ENCODE results near the gene DIP2C.
"Not testable (repeated sequence)": the region's sequence is repeated elsewhere in the genome, so short reads cannot be mapped to it uniquely, and the experiment has no call there.

The DIP2C gene

GRCh38 chr10:657816-658350 is 31.6 kb downstream of the DIP2C start:
- H3K4me3 ChIP-seq (ENCODE audit: low read length); H3K9me3 ChIP-seq (ENCODE audit: low read length); H3K27me3 ChIP-seq (ENCODE audit: insufficient read depth, low read length); H3K36me3 ChIP-seq (ENCODE audit: insufficient read depth, low read length); H2AFZ ChIP-seq (ENCODE audit: low read depth, low read length): not testable (repeated sequence)
- H3K4me1 ChIP-seq (ENCODE audit: insufficient read depth, low read length): peaks cover 48% of the 10 kb centered on the region

GRCh38 chr10:656883-657282 is 32.6 kb downstream of the DIP2C start:
- no peak overlapping the region for H2AFZ ChIP-seq (ENCODE audit: low read depth, low read length)
- H3K4me3 ChIP-seq (ENCODE audit: low read length): no peak overlapping the region
- no peaks in the 10 kb centered on the region for H3K9me3 ChIP-seq (ENCODE audit: low read length)
- peaks cover 39% of the 10 kb centered on the region for H3K4me1 ChIP-seq (ENCODE audit: insufficient read depth, low read length)
- H3K27me3 ChIP-seq (ENCODE audit: insufficient read depth, low read length): no peaks in the 10 kb centered on the region
- no peaks in the 10 kb centered on the region for H3K36me3 ChIP-seq (ENCODE audit: insufficient read depth, low read length)

- H2AFZ ChIP-seq (ENCODE audit: low read depth, low read length): no peak overlapping the region
- no peak overlapping the region for H3K4me3 ChIP-seq (ENCODE audit: low read length)
- H3K27me3 ChIP-seq (ENCODE audit: insufficient read depth, low read length): no peaks in the 10 kb centered on the region
- peaks cover 22% of the 10 kb centered on the region for H3K4me1 ChIP-seq (ENCODE audit: insufficient read depth, low read length)
- no peaks in the 10 kb centered on the region for H3K36me3 ChIP-seq (ENCODE audit: insufficient read depth, low read length)
- no peaks in the 10 kb centered on the region for H3K9me3 ChIP-seq (ENCODE audit: low read length)
Observed at GRCh38 chr10:655184-655583, 34.3 kb downstream of the DIP2C start.

GRCh38 chr10:654647-654996 is 34.8 kb downstream of the DIP2C start:
- Histone ChIP-seq H3K36me3 (ENCODE audit: insufficient read depth, low read length) (no peaks in the 10 kb centered on the region), H3K9me3 (ENCODE audit: low read length) (no peaks in the 10 kb centered on the region), H3K4me3 (ENCODE audit: low read length) (no peak overlapping the region), H3K27me3 (ENCODE audit: insufficient read depth, low read length) (no peaks in the 10 kb centered on the region), H3K4me1 (ENCODE audit: insufficient read depth, low read length) (peaks cover 18% of the 10 kb centered on the region), H2AFZ (ENCODE audit: low read depth, low read length) (no peak overlapping the region)

- peaks cover 13% of the 10 kb centered on the region for H3K4me1 ChIP-seq (ENCODE audit: insufficient read depth, low read length)
- H3K9me3 ChIP-seq (ENCODE audit: low read length): no peaks in the 10 kb centered on the region
- no peak overlapping the region for H3K4me3 ChIP-seq (ENCODE audit: low read length)
- H3K27me3 ChIP-seq (ENCODE audit: insufficient read depth, low read length): no peaks in the 10 kb centered on the region
- H2AFZ ChIP-seq (ENCODE audit: low read depth, low read length): no peak overlapping the region
- H3K36me3 ChIP-seq (ENCODE audit: insufficient read depth, low read length): no peaks in the 10 kb centered on the region
Observed at GRCh38 chr10:653991-654646, 35.3 kb downstream of the DIP2C start.

GRCh38 chr10:652832-653459 is 36.5 kb downstream of the DIP2C start:
- H3K36me3 ChIP-seq (ENCODE audit: insufficient read depth, low read length); H3K9me3 ChIP-seq (ENCODE audit: low read length); H3K4me3 ChIP-seq (ENCODE audit: low read length); H3K27me3 ChIP-seq (ENCODE audit: insufficient read depth, low read length); H2AFZ ChIP-seq (ENCODE audit: low read depth, low read length); H3K4me1 ChIP-seq (ENCODE audit: insufficient read depth, low read length): not testable (repeated sequence)

- Histone ChIP-seq H3K9me3 (ENCODE audit: low read length) (no peaks in the 10 kb centered on the region), H3K27me3 (ENCODE audit: insufficient read depth, low read length) (no peaks in the 10 kb centered on the region), H2AFZ (ENCODE audit: low read depth, low read length) (no peak overlapping the region), H3K36me3 (ENCODE audit: insufficient read depth, low read length) (no peaks in the 10 kb centered on the region), H3K4me1 (ENCODE audit: insufficient read depth, low read length) (peaks cover 6% of the 10 kb centered on the region), H3K4me3 (ENCODE audit: low read length) (no peak overlapping the region)
Observed at GRCh38 chr10:652233-652632, 37.2 kb downstream of the DIP2C start.

GRCh38 chr10:651692-652091 is 37.8 kb downstream of the DIP2C start:
- Histone ChIP-seq H3K4me3 (ENCODE audit: low read length) (no peak overlapping the region), H3K27me3 (ENCODE audit: insufficient read depth, low read length) (no peaks in the 10 kb centered on the region), H3K9me3 (ENCODE audit: low read length) (no peaks in the 10 kb centered on the region), H3K36me3 (ENCODE audit: insufficient read depth, low read length) (no peaks in the 10 kb centered on the region), H3K4me1 (ENCODE audit: insufficient read depth, low read length) (peaks cover 6% of the 10 kb centered on the region), H2AFZ (ENCODE audit: low read depth, low read length) (no peak overlapping the region)

- Histone ChIP-seq H3K4me1 (ENCODE audit: insufficient read depth, low read length) (peaks cover 6% of the 10 kb centered on the region), H3K9me3 (ENCODE audit: low read length) (no peaks in the 10 kb centered on the region), H3K27me3 (ENCODE audit: insufficient read depth, low read length) (no peaks in the 10 kb centered on the region), H2AFZ (ENCODE audit: low read depth, low read length) (no peak overlapping the region), H3K36me3 (ENCODE audit: insufficient read depth, low read length) (no peaks in the 10 kb centered on the region), H3K4me3 (ENCODE audit: low read length) (no peak overlapping the region)
Observed at GRCh38 chr10:650886-651615, 38.4 kb downstream of the DIP2C start.

GRCh38 chr10:650441-650851 is 39.0 kb downstream of the DIP2C start:
- no peaks in the 10 kb centered on the region for H3K9me3 ChIP-seq (ENCODE audit: low read length)
- H3K36me3 ChIP-seq (ENCODE audit: insufficient read depth, low read length): no peaks in the 10 kb centered on the region
- no peak overlapping the region for H2AFZ ChIP-seq (ENCODE audit: low read depth, low read length)
- H3K4me1 ChIP-seq (ENCODE audit: insufficient read depth, low read length): peaks cover 6% of the 10 kb centered on the region
- H3K27me3 ChIP-seq (ENCODE audit: insufficient read depth, low read length): no peaks in the 10 kb centered on the region
- no peak overlapping the region for H3K4me3 ChIP-seq (ENCODE audit: low read length)

GRCh38 chr10:649798-650440 is 39.5 kb downstream of the DIP2C start:
- Histone ChIP-seq H3K36me3 (ENCODE audit: insufficient read depth, low read length) (peaks cover 3% of the 10 kb centered on the region), H3K4me1 (ENCODE audit: insufficient read depth, low read length) (peaks cover 6% of the 10 kb centered on the region), H3K27me3 (ENCODE audit: insufficient read depth, low read length) (no peaks in the 10 kb centered on the region)

GRCh38 chr10:649445-649797 is 40.0 kb downstream of the DIP2C start:
- no peak overlapping the region for H2AFZ ChIP-seq (ENCODE audit: low read depth, low read length)
- H3K27me3 ChIP-seq (ENCODE audit: insufficient read depth, low read length): no peaks in the 10 kb centered on the region
- H3K4me1 ChIP-seq (ENCODE audit: insufficient read depth, low read length): peaks cover 5% of the 10 kb centered on the region
- H3K36me3 ChIP-seq (ENCODE audit: insufficient read depth, low read length): peaks cover 3% of the 10 kb centered on the region
- H3K9me3 ChIP-seq (ENCODE audit: low read length): peaks cover 6% of the 10 kb centered on the region
- H3K4me3 ChIP-seq (ENCODE audit: low read length): no peak overlapping the region

More at GRCh38 chr10:649798-650440, 39.5 kb downstream of the DIP2C start:
- no peak overlapping the region for H2AFZ ChIP-seq (ENCODE audit: low read depth, low read length)
- no peak overlapping the region for H3K4me3 ChIP-seq (ENCODE audit: low read length)
- peaks cover 3% of the 10 kb centered on the region for H3K9me3 ChIP-seq (ENCODE audit: low read length)

- not testable (repeated sequence) for H3K36me3 ChIP-seq (ENCODE audit: insufficient read depth, low read length); H3K27me3 ChIP-seq (ENCODE audit: insufficient read depth, low read length); H2AFZ ChIP-seq (ENCODE audit: low read depth, low read length); H3K9me3 ChIP-seq (ENCODE audit: low read length); H3K4me1 ChIP-seq (ENCODE audit: insufficient read depth, low read length); H3K4me3 ChIP-seq (ENCODE audit: low read length)
Observed at GRCh38 chr10:647019-647418, 42.4 kb downstream of the DIP2C start.
